Measurements from ENCODE around the gene CA12. TPM values are rescaled to one million over a fixed set of nuclear protein-coding genes. Genes with fewer than 3 reads are reported as not detected.

Gene CA12
- total and polyA plus RNA-seq, 2 of the 8 experiments (the other 6 are each of a cell fraction or from before 2014, with no cell fraction given): 4.7 to 4.9 TPM

DNA sequence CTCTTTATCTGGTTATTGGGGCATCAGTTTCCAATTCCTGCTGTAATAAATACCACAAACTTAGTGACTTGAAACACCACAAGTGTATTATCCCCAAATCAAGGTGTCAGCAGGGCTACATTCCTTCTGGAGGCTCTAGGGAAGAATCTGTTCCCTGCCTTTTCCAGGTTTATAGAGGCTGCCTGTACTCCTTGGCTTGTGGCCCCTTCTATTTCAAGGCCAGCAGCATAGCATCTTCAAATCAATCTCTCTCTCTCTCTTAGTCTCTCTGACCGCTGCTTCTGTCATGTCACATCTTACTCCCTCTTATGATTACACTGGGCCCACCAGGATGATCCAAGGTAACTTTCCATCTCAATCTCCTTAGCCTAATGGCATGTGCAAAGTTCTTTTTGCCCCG is 44.9 kb upstream of the CA12 start:
- no peak overlapping the region for H2BK120ac ChIP-seq (replicated peaks; ENCODE audit: low read depth, low read length)
- H2BK5ac ChIP-seq (ENCODE audit: low read depth, low read length): no peak overlapping the region
- H3K18ac ChIP-seq (ENCODE audit: extremely low read depth, low read length): no peak overlapping the region
- POLR2A ChIA-PET (ENCODE audit: partially characterized antibody): no interaction called here
- no peak overlapping the region for H3K23ac ChIP-seq (ENCODE audit: insufficient read length)
- H3K56ac ChIP-seq (replicated peaks; ENCODE audit: insufficient read length, low read depth, low read length): no peak overlapping the region
- H3K4me3 ChIP-seq (ENCODE audit: extremely low read depth in 1 of 4, insufficient read depth in 2 of 4, low read depth in 3 of 4, low read length in 4 of 4): no peak overlapping the region
- no peak overlapping the region for H3K14ac ChIP-seq (ENCODE audit: insufficient read length)
- no peaks in the 10 kb centered on the region for H3K4me1 ChIP-seq (replicated peaks in 1 of 4; ENCODE audit: control insufficient read depth in 3 of 4, insufficient read depth in 4 of 4, low read length in 3 of 4)
- no peak overlapping the region for H3K4ac ChIP-seq (replicated peaks; ENCODE audit: insufficient read length, low read depth, low read length)
- H2BK15ac ChIP-seq (ENCODE audit: low read length): no peak overlapping the region
- no peak overlapping the region for H4K8ac ChIP-seq (ENCODE audit: extremely low read depth, insufficient read depth, low read length)
- 0 out of 7 replicates have a peak, but pooled peaks cover 0 to 2% (median 0%) of the 10 kb centered on the region in 4 experiments for H3K27me3 ChIP-seq (replicated peaks in 1 of 4; ENCODE audit: control insufficient read depth in 3 of 4, extremely low read depth in 1 of 4, insufficient read depth in 3 of 4, low read length in 3 of 4)
- no peak for FAIRE-seq
- TF ChIP-seq GTF2F1 (IDR thresholded peaks at IDR 0.05; ENCODE audit: borderline replicate concordance, low read depth, low read length): no peak
- peak; percentile 53; the same call in 1 of the 2 replicates for TF ChIP-seq KDM1A (IDR thresholded peaks at IDR 0.05; ENCODE audit: borderline replicate concordance, low read length)
- TF ChIP-seq SIRT6 (IDR thresholded peaks at IDR 0.05; ENCODE audit: low read length): no peak
- no peak for TF ChIP-seq SP2 (IDR thresholded peaks at IDR 0.05; ENCODE audit: low read length)
- no peak overlapping the region for H2AFZ ChIP-seq (ENCODE audit: low read length)
- H3K23me2 ChIP-seq (ENCODE audit: low read depth, low read length): no peaks in the 10 kb centered on the region; the same call in 1 of the 2 replicates
- DNase-seq (ENCODE audit: low read depth in 1 of 2, low spot score in 2 of 2): no peak
- H3K79me1 ChIP-seq (ENCODE audit: low read depth, low read length): no peaks in the 10 kb centered on the region
- no peak overlapping the region for H2BK12ac ChIP-seq (ENCODE audit: low read depth, low read length)
- WGBS, 2 experiments (ENCODE audit: extremely low coverage in 1 of 2, insufficient coverage in 1 of 2, insufficient read length in 1 of 2, insufficient replicate concordance in 2 of 2, low coverage in 1 of 2, low lambda C conversion rate in 2 of 2, missing lambda C conversion rate in 1 of 2): 93% methylated on average over 2 of the region's 2 CpGs; no CpG with 5 or more reads in 1 of the 2 experiments
- H3K4me2 ChIP-seq (ENCODE audit: insufficient read depth in 1 of 2, low read depth in 2 of 2, low read length in 2 of 2): no peak overlapping the region
- no peaks in the 10 kb centered on the region for H4K20me1 ChIP-seq (replicated peaks in 1 of 2; ENCODE audit: control insufficient read depth in 1 of 2, insufficient read depth in 2 of 2, low read length in 2 of 2)
- H3K27ac ChIP-seq (ENCODE audit: low read depth, low read length): no peak overlapping the region
- H2AK5ac ChIP-seq (ENCODE audit: low read depth, low read length): no peak overlapping the region
- no peak overlapping the region for H3K9ac ChIP-seq (replicated peaks in 1 of 4; ENCODE audit: extremely low read depth in 1 of 4, low read depth in 3 of 4, low read length in 3 of 4)
- H2BK20ac ChIP-seq (ENCODE audit: low read length): no peak overlapping the region
- H3K9me3 ChIP-seq (ENCODE audit: insufficient read depth in 2 of 2, low read depth in 1 of 2, low read length in 1 of 2): peaks cover 0 to 6% of the 10 kb centered on the region in 2 experiments; a peak in 2 of 4 replicates
- no peaks in the 10 kb centered on the region for H3K79me2 ChIP-seq (ENCODE audit: control insufficient read depth in 1 of 2, insufficient read depth in 2 of 2, low read length in 2 of 2)
- H4K5ac ChIP-seq (ENCODE audit: insufficient read length, low read depth, low read length): no peak overlapping the region
- no peak overlapping the region for H4K91ac ChIP-seq (replicated peaks; ENCODE audit: insufficient read length, low read length)
- no peaks in the 10 kb centered on the region for H3K36me3 ChIP-seq (ENCODE audit: control insufficient read depth in 2 of 4, insufficient read depth in 4 of 4, low read length in 3 of 4)
- CTCF ChIA-PET (ENCODE audit: partially characterized antibody): interaction anchor here (1.1 kb wide), 1 partner anchor 642 kb away, joined by 3 read pairs; no protein-coding TSS in a partner anchor
